IMR-90 (cell line): ENCODE results near the gene SIDT1. TPM values are rescaled to one million over a fixed set of nuclear protein-coding genes. Genes with fewer than 3 reads are reported as not detected.
A peak's percentile ranks its signal among the peaks of the same experiment; 100 is the strongest.

ENCODE experiments used
- ATAC-seq: fragments of 200-7000 bp; cut with Tn5 transposase; 2 replicates; pipeline ENCODE4 v1.9.1; 2020; ENCODE audit warnings: low read depth, mild to moderate bottlenecking, moderate library complexity
- BruUV-seq: library from RNA; stranded (reverse); fragments of 400-500 nt; replicated peaks from 2 replicates; lab custom pipeline; 2021; lab: Mats Ljungman, UMichigan
- CTCF ChIA-PET: fragments of 300-600 bp; formaldehyde crosslinking; extraction: SDS; loops from one replicate; lab custom pipeline; 2021; ENCODE audit warnings: antibody characterized with exemption; lab: Yijun Ruan, JAX
- POLR2A ChIA-PET: fragments of 300-600 bp; sonication (Branson Sonifier 250); formaldehyde crosslinking; loops from one replicate; lab custom pipeline; 2022; ENCODE audit warnings: antibody characterized with exemption; ENCODE audit not compliant: unreplicated experiment; lab: Charles Lee
- DNase-seq: peaks from one replicate; pipeline ENCODE4 v3.0.0; 2013
- H2AFZ ChIP-seq: replicated peaks from 2 replicates; pipeline ENCODE3; 2013; ENCODE audit warnings: low read length, mild to moderate bottlenecking; ENCODE audit not compliant: poor library complexity
- H2AK5ac ChIP-seq: 2 replicates; pipeline ENCODE4 v1.6.1; 2013; ENCODE audit warnings: low read depth, low read length, inconsistent platforms
- H2AK9ac ChIP-seq: replicated peaks from 2 replicates; pipeline ENCODE3; 2013; ENCODE audit warnings: mild to moderate bottlenecking, low read depth, low read length, moderate library complexity; ENCODE audit not compliant: poor library complexity
- H2BK120ac ChIP-seq: 2 replicates; pipeline ENCODE4 v1.6.1; 2013; ENCODE audit warnings: low read depth, low read length, inconsistent platforms
- H2BK15ac ChIP-seq: 3 replicates; pipeline ENCODE4 v1.6.1; 2013; ENCODE audit warnings: low read depth, low read length, inconsistent platforms
- H2BK20ac ChIP-seq: 2 replicates; pipeline ENCODE4 v1.6.1; 2013; ENCODE audit warnings: low read depth, mild to moderate bottlenecking, inconsistent platforms, low read length, moderate library complexity
- H2BK5ac ChIP-seq: 2 replicates; pipeline ENCODE4 v1.6.1; 2013; ENCODE audit warnings: mild to moderate bottlenecking, low read depth, low read length, inconsistent platforms; ENCODE audit not compliant: poor library complexity, severe bottlenecking
- H3K14ac ChIP-seq: replicated peaks from 2 replicates; pipeline ENCODE4 v1.6.1; 2013; ENCODE audit warnings: low read depth, low read length, inconsistent platforms
- H3K18ac ChIP-seq: 2 replicates; pipeline ENCODE4 v1.6.1; 2013; ENCODE audit warnings: low read depth, low read length, control low read depth
- H3K23ac ChIP-seq: 2 replicates; pipeline ENCODE4 v1.6.1; 2013; ENCODE audit warnings: low read depth, low read length, inconsistent platforms
- H3K27ac ChIP-seq: 2 replicates; pipeline ENCODE4 v1.5.1; 2013; ENCODE audit warnings: mild to moderate bottlenecking, control low read depth, low read length; ENCODE audit not compliant: insufficient read depth
- H3K27me3 ChIP-seq: 2 replicates; pipeline ENCODE4 v1.6.1; 2013; ENCODE audit warnings: low read length; ENCODE audit not compliant: control insufficient read depth, insufficient read depth
- H3K36me3 ChIP-seq: 2 replicates; pipeline ENCODE4 v1.6.1; 2013; ENCODE audit warnings: low read length, mixed read lengths; ENCODE audit not compliant: control insufficient read depth, insufficient read depth
- H3K4ac ChIP-seq: 2 replicates; pipeline ENCODE4 v1.6.1; 2013; ENCODE audit warnings: low read depth, low read length, inconsistent platforms
- H3K4me1 ChIP-seq: 2 replicates; pipeline ENCODE4 v1.6.1; 2013; ENCODE audit warnings: low read length, mixed read lengths; ENCODE audit not compliant: control insufficient read depth, insufficient read depth
- H3K4me2 ChIP-seq: 2 replicates; pipeline ENCODE4 v1.6.1; 2013; ENCODE audit warnings: low read depth, mild to moderate bottlenecking, control low read depth, low read length, moderate library complexity
- H3K4me3 ChIP-seq: 2 replicates; pipeline ENCODE4 v1.5.1; 2013; ENCODE audit warnings: low read depth, mild to moderate bottlenecking, control low read depth, low read length, moderate library complexity; ENCODE audit not compliant: insufficient read depth
- H3K56ac ChIP-seq: 2 replicates; pipeline ENCODE4 v1.6.1; 2013; ENCODE audit warnings: low read length, inconsistent platforms; ENCODE audit not compliant: insufficient read depth; ENCODE audit errors: extremely low read depth
- H3K79me1 ChIP-seq, 2 experiments: 2 replicates each; pipeline ENCODE4 v1.6.1; 2013; ENCODE audit warnings: low read length in 2 of 2, inconsistent platforms in 1 of 2, low read depth in 1 of 2
- H3K9ac ChIP-seq: 2 replicates; pipeline ENCODE4 v1.6.1; 2013; ENCODE audit warnings: low read depth, low read length, control low read depth
- H3K9me1 ChIP-seq: 2 replicates; pipeline ENCODE4 v1.6.1; 2013; ENCODE audit warnings: low read length, inconsistent platforms; ENCODE audit not compliant: insufficient read depth
- H3K9me3 ChIP-seq: 2 replicates; pipeline ENCODE4 v1.6.1; 2013; ENCODE audit warnings: low read length; ENCODE audit not compliant: control insufficient read depth, insufficient read depth
- H4K20me1 ChIP-seq: 2 replicates; pipeline ENCODE4 v1.6.1; 2013; ENCODE audit warnings: low read length, inconsistent platforms; ENCODE audit not compliant: insufficient read depth
- H4K5ac ChIP-seq: 2 replicates; pipeline ENCODE4 v1.6.1; 2013; ENCODE audit warnings: mild to moderate bottlenecking, low read depth, low read length, control low read depth
- H4K8ac ChIP-seq, 2 experiments: 2 replicates each; pipeline ENCODE4 v1.6.1; 2013; ENCODE audit warnings: low read depth in 2 of 2, low read length in 2 of 2, control low read depth in 1 of 2, inconsistent platforms in 1 of 2
- H4K91ac ChIP-seq: 2 replicates; pipeline ENCODE4 v1.6.1; 2013; ENCODE audit warnings: low read depth, low read length, inconsistent platforms; ENCODE audit not compliant: insufficient read depth
- CEBPB ChIP-seq: IDR thresholded peaks from 2 replicates; pipeline ENCODE4 v1.6.1; 2012; ENCODE audit warnings: low read depth, low read length, improper control_type of control experiment
- USF2 ChIP-seq: fragments of 150-350 bp; IDR thresholded peaks from 2 replicates; pipeline ENCODE4 v1.6.1; 2017; ENCODE audit warnings: mild to moderate bottlenecking, antibody characterized with exemption, low read length, low read depth
- WGBS, 2 experiments: methylation state at CpG; one replicate each; pipeline versions ENCODE4 v1.1.5 to v1.1.7; 2013; ENCODE audit warnings: missing lambda C conversion rate in 2 of 2; ENCODE audit not compliant: insufficient read length in 1 of 2; ENCODE audit errors: extremely low coverage in 2 of 2; 5-methylcytosine and 5-hydroxymethylcytosine counted together
- dilution Hi-C: fragments of 300-500 bp; cut with HindIII; formaldehyde crosslinking; loops from one replicate; pipeline ENCODE4 v1.14.3; 2018; ENCODE audit warnings: low sequenced_read_pairs; ENCODE audit not compliant: unreplicated experiment
- in situ Hi-C: fragments of 300-500 bp; cut with MboI; formaldehyde crosslinking; loops from 3 replicates; pipeline ENCODE4 v1.14.3; 2019; ENCODE audit warnings: low sequenced_read_pairs, inconsistent platforms, mixed read lengths
- intact Hi-C: fragments of 100-400 bp; cut with micrococcal nuclease; formaldehyde crosslinking; loops from 2 replicates; pipeline ENCODE4 v1.10.0; 2022
- polyA plus RNA-seq, 3 experiments: library from polyadenylated mRNA; depleted of rRNA; stranded (reverse); fragments of >200 nt; gene quantifications; 2 replicates each; pipeline ENCODE4 v1.2.3, GENCODE V29; 2012; ENCODE audit warnings: low replicate concordance in 1 of 3
- total RNA-seq: library from RNA; depleted of rRNA; stranded (reverse); fragments of >200 nt; gene quantifications from 2 replicates; pipeline ENCODE4 v1.2.3, GENCODE V29; 2012

SIDT1 gene
- total and polyA plus RNA-seq, 2 of the 4 experiments (the other 2 are of a cell fraction): not detected

GRCh38 chr3:113498221-113499005, 33.9 kb upstream of the SIDT1 start:
- in situ Hi-C loops: no loop called here
- Histone ChIP-seq H3K18ac (no peak overlapping the region; the same call in 1 of the 2 replicates), H3K27ac (peak overlapping the region; percentile 60)

More at GRCh38 chr3:113498221-113499005, 33.9 kb upstream of the SIDT1 start:
- TF ChIP-seq USF2: no peak
- TF ChIP-seq CEBPB: peak; percentile 81
- no peak overlapping the region for H2BK15ac ChIP-seq
- no TSS peak for BruUV-seq
- H3K4me1 ChIP-seq: peaks cover 7% of the 10 kb centered on the region
- H3K4me3 ChIP-seq: no peak overlapping the region
- ATAC-seq (peak; percentile 92), DNase-seq (peak; percentile 87)
- H2BK120ac ChIP-seq: peak overlapping the region; percentile 88
- H4K5ac ChIP-seq: no peak overlapping the region; the same call in 1 of the 2 replicates
- no peak overlapping the region for H2AK9ac ChIP-seq
- peak overlapping the region; percentile 33; the same call in 1 of the 2 replicates for H3K9ac ChIP-seq
- H3K79me1 ChIP-seq: no peaks in the 10 kb centered on the region
- H2AK5ac ChIP-seq: peak overlapping the region; percentile 47; the same call in 1 of the 2 replicates
- no peak overlapping the region for H2AFZ ChIP-seq
- POLR2A ChIA-PET: interaction anchor here (1.3 kb wide), 1 partner anchor 17 kb away, joined by 4 read pairs; the partner anchor contains the start of gene SPICE1
- peaks cover 4% of the 10 kb centered on the region; the same call in 1 of the 2 replicates for H3K36me3 ChIP-seq
- peak overlapping the region; percentile 57 for H4K91ac ChIP-seq
- H4K20me1 ChIP-seq: no peaks in the 10 kb centered on the region
- intact Hi-C loops (loop anchor here (10.0 kb wide), 1 partner anchor 444 kb away; no protein-coding TSS in a partner anchor), dilution Hi-C loops (no loop called here)
- H3K27me3 ChIP-seq: no peaks in the 10 kb centered on the region
- peak overlapping the region; percentile 42 for H2BK5ac ChIP-seq
- peak overlapping the region; percentile 35; the same call in 1 of the 2 replicates for H3K23ac ChIP-seq
- no peak overlapping the region for H3K56ac ChIP-seq
- H2BK20ac ChIP-seq: peak overlapping the region; percentile 65; the same call in 1 of the 2 replicates
- no peaks in the 10 kb centered on the region for H3K9me3 ChIP-seq
- peak overlapping the region; percentile 70; the same call in 1 of the 2 replicates for H3K14ac ChIP-seq
- H3K9me1 ChIP-seq: peaks cover 3% of the 10 kb centered on the region; the same call in 1 of the 2 replicates
- CTCF ChIA-PET: interaction anchor here (1.0 to 1.7 kb wide), 4 partner anchors 62 to 246 kb away, joined by 4 to 8 read pairs (median 4); no protein-coding TSS in a partner anchor
- H3K4ac ChIP-seq: peak overlapping the region; percentile 66
- H4K8ac ChIP-seq: peak overlapping the region in 1 of 2 experiments; percentile 77; a peak in 2 of 4 replicates
- WGBS, 2 experiments: no CpG with 5 or more reads among the region's 5 CpGs
- peak overlapping the region; percentile 67 for H3K4me2 ChIP-seq
